ENCODE results near the gene NUP205.

- TF ChIP-seq CTCF (IDR thresholded peaks at IDR 0.05) (no peak), POLR2AphosphoS5 (IDR thresholded peaks at IDR 0.05) (no peak), POLR2A (IDR thresholded peaks at IDR 0.05) (no peak), EP300 (IDR thresholded peaks at IDR 0.05) (no peak)
These were observed 60.8 kb downstream of the NUP205 start for GRCh38 chr7:135618510-135618909.

Data from suprapubic skin (tissue), 4 donors.